ENCODE results near the gene NOL9.
"Not testable (repeated sequence)": the region's sequence is repeated elsewhere in the genome, so short reads cannot be mapped to it uniquely, and the experiment has no call there.

DNA sequence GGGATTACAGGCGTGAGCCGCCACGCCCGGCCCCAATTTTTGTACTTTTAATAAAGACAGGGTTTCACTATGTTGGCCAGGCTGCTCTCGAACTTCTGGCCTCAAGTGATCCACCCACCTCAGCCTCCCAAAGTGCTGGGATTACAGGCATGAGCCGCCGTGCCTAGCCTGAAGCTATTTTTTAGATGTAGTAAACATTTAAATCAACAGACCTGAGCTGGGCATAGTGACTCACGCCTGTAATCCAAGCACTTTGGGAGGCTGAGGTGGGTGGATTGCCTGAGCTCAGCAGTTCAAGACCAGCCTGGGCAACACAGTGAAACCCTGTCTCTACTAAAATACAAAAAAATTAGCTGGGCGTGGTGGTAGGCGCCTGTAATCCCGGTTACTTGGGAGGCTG is 4.8 kb upstream of the NOL9 start:
- TF ChIP-seq, protein P1, sequence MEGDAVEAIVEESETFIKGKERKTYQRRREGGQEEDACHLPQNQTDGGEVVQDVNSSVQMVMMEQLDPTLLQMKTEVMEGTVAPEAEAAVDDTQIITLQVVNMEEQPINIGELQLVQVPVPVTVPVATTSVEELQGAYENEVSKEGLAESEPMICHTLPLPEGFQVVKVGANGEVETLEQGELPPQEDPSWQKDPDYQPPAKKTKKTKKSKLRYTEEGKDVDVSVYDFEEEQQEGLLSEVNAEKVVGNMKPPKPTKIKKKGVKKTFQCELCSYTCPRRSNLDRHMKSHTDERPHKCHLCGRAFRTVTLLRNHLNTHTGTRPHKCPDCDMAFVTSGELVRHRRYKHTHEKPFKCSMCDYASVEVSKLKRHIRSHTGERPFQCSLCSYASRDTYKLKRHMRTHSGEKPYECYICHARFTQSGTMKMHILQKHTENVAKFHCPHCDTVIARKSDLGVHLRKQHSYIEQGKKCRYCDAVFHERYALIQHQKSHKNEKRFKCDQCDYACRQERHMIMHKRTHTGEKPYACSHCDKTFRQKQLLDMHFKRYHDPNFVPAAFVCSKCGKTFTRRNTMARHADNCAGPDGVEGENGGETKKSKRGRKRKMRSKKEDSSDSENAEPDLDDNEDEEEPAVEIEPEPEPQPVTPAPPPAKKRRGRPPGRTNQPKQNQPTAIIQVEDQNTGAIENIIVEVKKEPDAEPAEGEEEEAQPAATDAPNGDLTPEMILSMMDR (IDR thresholded peaks at IDR 0.05), result not testable (repeated sequence)
- TF ChIP-seq POLR2A (IDR thresholded peaks at IDR 0.05), result not testable (repeated sequence)

Data from stomach (tissue), 4 donors.